Neural progenitor cell (in vitro differentiated cells): ENCODE measurements around the gene HOXC13. TPM values are rescaled to one million over a fixed set of nuclear protein-coding genes. Genes with fewer than 3 reads are reported as not detected.
A peak's percentile ranks its signal among the peaks of the same experiment; 100 is the strongest.

Experiments used
- DNase-seq: peaks from one replicate; pipeline ENCODE4 v3.0.0-alpha.2; 2016; ENCODE audit warnings: low spot score
- H2AFZ ChIP-seq: fragments of 200-600 bp; sonication (generic); replicated peaks from 2 replicates; pipeline ENCODE4 v1.6.1; 2016; ENCODE audit warnings: antibody characterized with exemption
- H3F3A ChIP-seq: fragments of 200-600 bp; sonication (generic); 2 replicates; pipeline ENCODE4 v1.6.1; 2016; ENCODE audit warnings: antibody characterized with exemption, low read depth
- H3K27ac ChIP-seq: fragments of 200-600 bp; sonication (generic); 2 replicates; pipeline ENCODE4 v1.5.1; 2016; ENCODE audit warnings: mild to moderate bottlenecking
- H3K27me3 ChIP-seq: fragments of 200-600 bp; sonication (generic); 2 replicates; pipeline ENCODE4 v1.6.1; 2016; ENCODE audit warnings: mild to moderate bottlenecking, moderate library complexity
- H3K36me3 ChIP-seq: fragments of 200-600 bp; sonication (generic); 2 replicates; pipeline ENCODE4 v1.5.1; 2016
- H3K4me1 ChIP-seq: fragments of 200-600 bp; sonication (generic); 2 replicates; pipeline ENCODE4 v1.6.1; 2016; ENCODE audit warnings: mixed run types
- H3K4me2 ChIP-seq: fragments of 200-600 bp; sonication (generic); 2 replicates; pipeline ENCODE4 v1.6.1; 2016
- H3K4me3 ChIP-seq: fragments of 200-600 bp; sonication (generic); 2 replicates; pipeline ENCODE4 v1.5.1; 2016
- H3K79me2 ChIP-seq: fragments of 200-600 bp; sonication (generic); 2 replicates; pipeline ENCODE4 v1.6.1; 2016; ENCODE audit warnings: low read depth
- H3K9ac ChIP-seq: fragments of 200-600 bp; sonication (generic); 2 replicates; pipeline ENCODE4 v1.6.1; 2016
- H3K9me3 ChIP-seq: fragments of 200-600 bp; sonication (generic); 2 replicates; pipeline ENCODE4 v1.5.1; 2016; ENCODE audit warnings: low read depth
- H4K20me1 ChIP-seq: fragments of 200-600 bp; sonication (generic); 2 replicates; pipeline ENCODE4 v1.6.1; 2016; ENCODE audit warnings: low read depth
- H3K27ac Mint-ChIP-seq: 3 replicates; pipeline ENCODE4 v1.8.0; 2021; ENCODE audit warnings: mixed read lengths
- H3K27me3 Mint-ChIP-seq: 2 replicates; pipeline ENCODE4 v1.8.0; 2022; ENCODE audit warnings: low read depth, mild to moderate bottlenecking, inconsistent platforms, moderate library complexity, mixed read lengths; ENCODE audit not compliant: insufficient read depth
- H3K36me3 Mint-ChIP-seq: 3 replicates; pipeline ENCODE4 v1.8.0; 2021; ENCODE audit warnings: mixed read lengths
- H3K4me1 Mint-ChIP-seq: 3 replicates; pipeline ENCODE4 v1.8.0; 2021; ENCODE audit warnings: mixed read lengths
- H3K4me3 Mint-ChIP-seq: 3 replicates; pipeline ENCODE4 v1.8.0; 2021; ENCODE audit warnings: mild to moderate bottlenecking, moderate library complexity, mixed read lengths
- H3K9me3 Mint-ChIP-seq: 3 replicates; pipeline ENCODE4 v1.8.0; 2020; ENCODE audit warnings: mixed read lengths
- EZH2 ChIP-seq: fragments of 200-600 bp; sonication (generic); IDR thresholded peaks from 2 replicates; pipeline ENCODE4 v1.6.1; 2017; ENCODE audit warnings: antibody characterized with exemption, mild to moderate bottlenecking, moderate library complexity
- EZH2phosphoT487 ChIP-seq: fragments of 200-600 bp; sonication (generic); IDR thresholded peaks from 2 replicates; pipeline ENCODE4 v1.6.1; 2017; ENCODE audit warnings: antibody characterized with exemption
- total RNA-seq: library from RNA; depleted of rRNA; stranded (reverse); fragments of >200 nt; gene quantifications from 2 replicates; pipeline ENCODE4 v1.2.3, GENCODE V29; 2015; ENCODE audit warnings: low replicate concordance
- TF ChIP-seq, protein P1 (sequence below): fragments of 200-600 bp; sonication (generic); IDR thresholded peaks from 2 replicates; pipeline ENCODE4 v1.5.1; 2017; ENCODE audit warnings: antibody characterized with exemption, mild to moderate bottlenecking

The HOXC13 gene
- total RNA-seq, 1 donor from 2014 or later = not detected

DNA sequence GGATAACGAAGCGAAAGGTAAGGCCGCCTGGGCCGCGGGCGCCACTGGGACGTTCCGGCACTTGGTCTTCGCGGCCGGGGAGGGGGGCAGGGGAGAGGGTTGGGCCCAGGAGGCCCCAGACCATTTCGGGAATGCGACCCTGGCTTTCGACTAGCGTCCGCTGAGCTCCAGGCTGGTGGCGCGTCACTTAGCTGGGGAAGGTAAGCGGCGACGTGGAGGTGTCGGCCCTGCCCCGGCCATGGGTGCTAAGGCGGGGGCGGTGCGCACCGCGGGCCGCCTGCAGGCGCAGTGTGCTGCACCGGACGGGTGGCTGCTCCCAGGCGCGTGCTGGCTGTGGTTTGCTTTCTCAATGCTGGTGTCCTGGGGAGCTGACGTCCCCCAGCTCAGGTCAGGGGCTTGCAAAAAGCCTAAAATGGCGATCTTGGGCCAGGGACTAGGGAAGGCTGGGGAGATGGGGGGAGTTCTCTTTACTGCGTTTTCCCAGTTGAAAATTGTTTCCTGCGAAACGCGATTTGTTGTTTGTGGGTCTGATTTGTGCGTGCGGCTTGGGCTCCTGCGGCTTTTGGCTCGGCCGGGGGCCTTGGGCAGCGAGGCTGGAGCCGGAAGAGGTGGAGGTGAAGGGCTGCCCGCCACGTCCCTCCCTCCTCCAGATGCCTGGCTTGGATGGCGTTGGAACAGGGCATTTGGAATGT lies 47.5 kb downstream of the HOXC13 start:
- DNase-seq = no peak
- Histone ChIP-seq H3K4me1 (no peaks in the 10 kb centered on the region), H3K79me2 (no peaks in the 10 kb centered on the region), H4K20me1 (peaks cover 85% of the 10 kb centered on the region), H3K27ac (no peak overlapping the region), H3K36me3 (no peaks in the 10 kb centered on the region), H3K27me3 (peaks cover 100% of the 10 kb centered on the region), H3K9me3 (no peaks in the 10 kb centered on the region), H3K4me3 (no peak overlapping the region), H3K4me2 (no peak overlapping the region), H3K9ac (no peak overlapping the region), H2AFZ (no peak overlapping the region), H3F3A (no peaks in the 10 kb centered on the region)
- Mint-ChIP-seq H3K27ac (no peak overlapping the region), H3K27me3 (peaks cover 99% of the 10 kb centered on the region), H3K4me3 (no peak overlapping the region), H3K9me3 (peaks cover 9% of the 10 kb centered on the region), H3K4me1 (no peaks in the 10 kb centered on the region), H3K36me3 (no peaks in the 10 kb centered on the region)
- TF ChIP-seq, protein P1, sequence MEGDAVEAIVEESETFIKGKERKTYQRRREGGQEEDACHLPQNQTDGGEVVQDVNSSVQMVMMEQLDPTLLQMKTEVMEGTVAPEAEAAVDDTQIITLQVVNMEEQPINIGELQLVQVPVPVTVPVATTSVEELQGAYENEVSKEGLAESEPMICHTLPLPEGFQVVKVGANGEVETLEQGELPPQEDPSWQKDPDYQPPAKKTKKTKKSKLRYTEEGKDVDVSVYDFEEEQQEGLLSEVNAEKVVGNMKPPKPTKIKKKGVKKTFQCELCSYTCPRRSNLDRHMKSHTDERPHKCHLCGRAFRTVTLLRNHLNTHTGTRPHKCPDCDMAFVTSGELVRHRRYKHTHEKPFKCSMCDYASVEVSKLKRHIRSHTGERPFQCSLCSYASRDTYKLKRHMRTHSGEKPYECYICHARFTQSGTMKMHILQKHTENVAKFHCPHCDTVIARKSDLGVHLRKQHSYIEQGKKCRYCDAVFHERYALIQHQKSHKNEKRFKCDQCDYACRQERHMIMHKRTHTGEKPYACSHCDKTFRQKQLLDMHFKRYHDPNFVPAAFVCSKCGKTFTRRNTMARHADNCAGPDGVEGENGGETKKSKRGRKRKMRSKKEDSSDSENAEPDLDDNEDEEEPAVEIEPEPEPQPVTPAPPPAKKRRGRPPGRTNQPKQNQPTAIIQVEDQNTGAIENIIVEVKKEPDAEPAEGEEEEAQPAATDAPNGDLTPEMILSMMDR = no peak
- TF ChIP-seq EZH2phosphoT487 (peak; percentile 97), EZH2 (peak; percentile 99)

DNA sequence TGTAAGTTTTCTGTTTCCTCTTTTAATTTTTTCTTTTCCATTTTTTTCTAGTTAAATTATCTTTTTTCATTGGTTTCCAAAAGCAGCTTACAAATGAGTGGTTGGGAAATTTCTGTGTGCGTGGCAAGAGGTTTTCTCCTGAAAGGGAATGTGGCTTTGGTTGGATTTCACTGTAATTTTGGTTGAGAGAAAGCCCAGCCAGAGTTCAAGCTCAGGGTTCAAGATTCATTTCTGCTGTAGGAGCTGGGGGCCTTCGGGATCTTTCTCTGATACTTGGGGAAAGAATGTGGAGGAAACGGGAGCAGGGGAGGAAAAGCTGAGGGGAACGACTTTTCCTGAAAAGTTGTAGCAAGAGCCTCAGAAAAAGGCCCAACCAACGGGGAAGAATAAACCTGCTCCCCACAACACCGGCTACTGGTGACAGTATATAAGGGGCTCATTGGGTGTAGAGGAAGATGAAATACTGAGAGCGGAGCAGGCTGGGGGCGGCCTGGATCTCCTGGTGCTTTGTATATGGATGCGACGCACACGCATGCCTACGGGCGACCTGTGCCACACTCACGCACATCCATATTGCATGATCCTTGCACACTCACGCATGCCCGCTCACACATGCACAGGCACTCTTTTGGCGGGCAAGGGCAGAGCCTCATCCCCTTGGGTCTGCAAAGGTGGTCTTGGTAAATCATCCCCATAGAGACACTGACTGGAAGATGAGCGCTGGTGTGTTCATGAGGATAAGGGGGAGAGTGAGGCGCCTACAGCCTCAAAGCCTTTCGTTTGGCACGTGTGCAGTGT lies 48.3 kb downstream of the HOXC13 start:
- peaks cover 9% of the 10 kb centered on the region for H3K9me3 Mint-ChIP-seq
- Histone ChIP-seq H3K4me3 (no peak overlapping the region), H3K9ac (no peak overlapping the region), H2AFZ (no peak overlapping the region), H3K9me3 (no peaks in the 10 kb centered on the region), H3F3A (no peaks in the 10 kb centered on the region), H3K79me2 (no peaks in the 10 kb centered on the region), H3K27me3 (peaks cover 100% of the 10 kb centered on the region), H3K36me3 (no peaks in the 10 kb centered on the region), H4K20me1 (peaks cover 83% of the 10 kb centered on the region), H3K4me2 (no peak overlapping the region), H3K27ac (no peak overlapping the region), H3K4me1 (no peaks in the 10 kb centered on the region)
- no peak for TF ChIP-seq EZH2
- no peak for TF ChIP-seq EZH2phosphoT487
- TF ChIP-seq, protein P1 = no peak
- no peak overlapping the region for H3K27ac Mint-ChIP-seq
- no peak for DNase-seq
- no peak overlapping the region for H3K4me3 Mint-ChIP-seq
- no peaks in the 10 kb centered on the region for H3K36me3 Mint-ChIP-seq
- H3K4me1 Mint-ChIP-seq = no peaks in the 10 kb centered on the region
- H3K27me3 Mint-ChIP-seq = peaks cover 99% of the 10 kb centered on the region

DNA sequence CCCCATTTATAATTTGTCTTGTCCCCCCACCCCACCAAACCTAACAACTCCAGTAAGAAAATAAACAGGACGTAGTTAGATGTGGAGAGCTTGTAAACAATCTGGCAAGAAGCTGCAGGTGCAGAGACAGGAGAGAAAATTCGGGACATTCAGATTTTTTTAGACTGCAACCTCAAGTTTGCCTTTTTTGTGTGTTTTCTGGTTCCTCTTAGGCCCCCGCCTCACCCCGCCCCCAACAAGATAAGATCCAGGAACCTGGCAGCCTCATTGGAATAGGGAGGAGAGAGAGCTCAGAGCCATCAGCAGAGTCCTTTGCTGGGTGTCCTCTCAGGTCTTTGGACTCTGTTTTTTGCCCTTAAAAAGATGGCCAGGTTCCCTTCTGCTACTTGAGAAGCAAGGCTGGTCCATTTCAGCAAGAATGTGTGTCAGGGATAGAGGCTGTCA lies 49.2 kb downstream of the HOXC13 start:
- no peak for TF ChIP-seq EZH2
- TF ChIP-seq, protein P1 = no peak
- no peak for TF ChIP-seq EZH2phosphoT487
- Histone ChIP-seq H3K27me3 (peaks cover 100% of the 10 kb centered on the region), H3K9me3 (no peaks in the 10 kb centered on the region), H2AFZ (no peak overlapping the region), H3K4me2 (no peak overlapping the region), H3K4me3 (no peak overlapping the region), H3K9ac (no peak overlapping the region), H3K27ac (no peak overlapping the region), H3F3A (no peaks in the 10 kb centered on the region), H3K4me1 (no peaks in the 10 kb centered on the region), H3K36me3 (no peaks in the 10 kb centered on the region), H4K20me1 (peaks cover 83% of the 10 kb centered on the region), H3K79me2 (no peaks in the 10 kb centered on the region)
- Mint-ChIP-seq H3K4me1 (no peaks in the 10 kb centered on the region), H3K36me3 (no peaks in the 10 kb centered on the region), H3K27ac (no peak overlapping the region), H3K4me3 (no peak overlapping the region), H3K27me3 (peaks cover 99% of the 10 kb centered on the region), H3K9me3 (peaks cover 9% of the 10 kb centered on the region)
- no peak for DNase-seq
